Measurements from ENCODE around the gene PLEKHA8.

PLEKHA8 gene

DNA sequence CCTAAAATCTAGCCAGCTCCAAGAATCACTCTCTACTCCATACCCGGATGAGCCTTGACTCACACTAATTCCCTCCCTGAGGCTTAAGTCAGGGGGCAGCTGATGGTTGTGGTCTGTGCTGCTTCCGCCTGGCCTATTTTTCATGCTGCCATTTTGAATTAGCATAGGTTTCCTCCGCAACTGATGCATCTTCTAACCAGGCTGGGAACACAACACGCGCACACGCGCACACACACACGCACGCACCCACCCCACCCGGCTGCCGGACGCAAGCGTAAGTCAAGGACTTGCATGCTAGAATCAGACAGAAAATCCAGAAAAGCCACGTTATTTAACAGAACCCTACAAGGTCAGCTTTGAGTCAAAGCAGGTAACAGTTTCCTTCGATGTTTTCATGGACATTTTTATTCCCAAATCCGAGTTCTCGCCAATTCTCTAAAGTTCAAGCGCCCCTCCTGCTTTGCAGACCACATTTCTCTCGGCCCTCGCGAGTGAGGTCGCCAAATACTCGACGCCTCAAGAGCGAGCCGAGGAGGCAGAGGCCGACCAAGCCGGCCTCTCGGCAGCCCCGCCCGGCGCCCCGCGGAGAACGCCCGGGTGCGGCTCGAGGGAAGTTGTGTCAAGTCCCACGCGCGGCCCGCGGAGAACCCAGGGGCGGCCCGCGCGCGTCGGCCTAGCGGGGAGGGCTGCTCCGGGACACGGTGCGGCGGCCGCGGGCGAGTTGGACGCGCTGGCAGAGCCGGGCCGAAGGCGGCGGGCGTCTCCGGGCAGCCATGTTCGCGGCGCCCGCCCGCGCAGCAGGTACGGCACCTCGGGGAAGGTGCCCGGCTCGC is 39.6 kb upstream of the PLEKHA8 start:
- Histone ChIP-seq H3K79me1 (ENCODE audit: low read length) (peaks cover 20% of the 10 kb centered on the region), H2AFZ (ENCODE audit: insufficient read depth, low read length, poor library complexity) (peak overlapping the region; percentile 82), H4K8ac (ENCODE audit: low read depth, low read length) (peak overlapping the region; percentile 98), H3K9ac (ENCODE audit: low read length) (peak overlapping the region; percentile 93), H4K12ac (ENCODE audit: low read depth, low read length) (peak overlapping the region; percentile 89), H3K23ac (ENCODE audit: low read length) (no peak overlapping the region), H3K4me2 (ENCODE audit: low read length) (peak overlapping the region; percentile 79), H3K4me3 (ENCODE audit: low read depth, low read length) (peak overlapping the region; percentile 96), H3K4ac (ENCODE audit: low read depth, low read length) (peak overlapping the region; percentile 97), H3K79me2 (ENCODE audit: control insufficient read depth, insufficient read depth, low read length, poor library complexity) (peaks cover 13% of the 10 kb centered on the region), H2BK12ac (ENCODE audit: low read length) (peak overlapping the region; percentile 27), H3K14ac (ENCODE audit: low read length) (peak overlapping the region; percentile 99), H3K27ac (ENCODE audit: low read depth, low read length) (peak overlapping the region; percentile 78), H4K91ac (ENCODE audit: low read depth, low read length) (peak overlapping the region; percentile 91), H2BK120ac (ENCODE audit: insufficient read depth, low read length, poor library complexity) (peak overlapping the region; percentile 89), H3K4me1 (ENCODE audit: control insufficient read depth in 1 of 2, insufficient read depth in 2 of 2, low read length in 2 of 2) (peaks cover 3 to 11% of the 10 kb centered on the region in 2 experiments), H3K36me3 (ENCODE audit: control insufficient read depth in 1 of 2, insufficient read depth in 2 of 2, low read length in 2 of 2) (no peaks in the 10 kb centered on the region), H3K27me3 (ENCODE audit: insufficient read depth, low read length) (peaks cover 3% of the 10 kb centered on the region), H3K9me3 (ENCODE audit: insufficient read depth, low read depth, low read length) (no peaks in the 10 kb centered on the region), H2AK5ac (ENCODE audit: low read length) (peak overlapping the region; percentile 84), H3K18ac (ENCODE audit: low read length) (peak overlapping the region; percentile 94), H2BK5ac (ENCODE audit: low read depth, low read length, poor library complexity) (peak overlapping the region; percentile 70)
- WGBS (ENCODE audit: extremely low coverage, insufficient coverage, insufficient read length): no CpG with 5 or more reads among the region's 75 CpGs
- peak in 1 of 2 donors; percentile 31 for DNase-seq

DNA sequence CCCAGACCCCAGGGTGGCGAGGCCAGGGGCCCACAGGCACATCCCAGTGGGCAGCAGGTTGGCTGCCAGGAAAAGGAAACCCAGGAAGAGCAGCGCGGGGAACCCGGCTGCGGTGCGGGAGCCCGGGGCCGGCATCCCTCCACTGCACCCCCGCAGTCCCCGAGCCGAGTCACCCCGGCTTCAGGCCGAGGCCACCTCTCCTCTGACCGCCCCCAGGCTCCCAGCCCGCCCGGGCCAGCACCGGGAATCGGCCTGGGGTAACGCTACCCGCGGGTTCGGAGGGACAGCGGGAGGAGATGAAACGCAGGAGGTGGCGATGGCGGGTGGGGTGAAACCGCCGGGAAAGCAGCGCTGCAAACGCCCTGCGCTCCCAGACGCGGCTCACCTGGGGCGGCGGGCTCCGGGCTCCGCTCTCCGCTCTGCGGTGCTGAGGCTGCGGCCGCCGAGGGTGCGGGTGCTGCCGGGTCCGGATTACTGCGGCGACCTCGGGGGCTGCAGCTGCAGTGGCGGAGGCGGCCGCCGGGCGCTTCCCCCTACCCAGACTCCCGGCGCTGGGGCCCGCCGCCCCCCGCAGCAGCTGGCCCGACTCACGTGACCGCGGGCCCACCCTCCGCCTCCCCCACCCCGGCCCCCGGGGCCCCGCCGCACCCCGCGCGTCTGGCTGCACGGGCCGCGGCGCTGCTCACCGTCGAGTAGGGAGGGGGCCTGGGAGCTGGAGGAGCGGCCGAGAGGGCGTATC is 38.8 kb upstream of the PLEKHA8 start, which contains the start of gene SCRN1:
Gene SCRN1 (minus strand): TSS at position 545 of the 739 bp plus-strand sequence. CDS start 20,734 bp downstream, outside the sequence.
- H3K4ac ChIP-seq (ENCODE audit: low read depth, low read length): peak within 1 kb of the TSS; percentile 97

DNA sequence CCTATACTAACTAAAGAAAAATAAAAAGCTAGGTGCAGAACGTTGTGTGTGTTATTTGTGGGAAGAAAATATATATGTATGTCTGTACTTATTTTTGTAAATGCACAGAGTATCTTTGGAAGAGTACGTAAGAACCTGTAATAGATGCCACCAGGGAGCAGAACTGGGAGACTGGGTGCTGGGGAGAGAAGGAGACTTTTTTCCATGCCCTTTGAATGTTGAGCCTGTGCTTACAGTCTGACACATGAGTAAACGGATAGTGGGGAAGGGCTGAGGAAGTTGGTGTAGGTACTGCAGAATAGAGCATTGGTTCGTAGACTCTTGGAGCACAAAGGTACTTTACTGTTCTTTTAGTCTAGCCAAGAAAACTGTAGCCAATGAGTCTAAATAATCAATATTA is 37.3 kb upstream of the PLEKHA8 start:
- Histone ChIP-seq H3K27ac (ENCODE audit: low read depth, low read length) (no peak overlapping the region), H3K14ac (ENCODE audit: low read length) (no peak overlapping the region), H3K23ac (ENCODE audit: low read length) (no peak overlapping the region), H3K18ac (ENCODE audit: low read length) (no peak overlapping the region), H3K9ac (ENCODE audit: low read length) (no peak overlapping the region), H3K36me3 (ENCODE audit: control insufficient read depth in 1 of 2, insufficient read depth in 2 of 2, low read length in 2 of 2) (no peaks in the 10 kb centered on the region), H4K12ac (ENCODE audit: low read depth, low read length) (no peak overlapping the region), H3K4me1 (ENCODE audit: control insufficient read depth in 1 of 2, insufficient read depth in 2 of 2, low read length in 2 of 2) (peaks cover 3 to 11% of the 10 kb centered on the region in 2 experiments), H3K4me2 (ENCODE audit: low read length) (no peak overlapping the region), H3K79me1 (ENCODE audit: low read length) (peaks cover 20% of the 10 kb centered on the region), H3K27me3 (ENCODE audit: insufficient read depth, low read length) (peaks cover 3% of the 10 kb centered on the region), H2AK5ac (ENCODE audit: low read length) (no peak overlapping the region), H3K9me3 (ENCODE audit: insufficient read depth, low read depth, low read length) (no peaks in the 10 kb centered on the region), H3K4ac (ENCODE audit: low read depth, low read length) (no peak overlapping the region), H3K4me3 (ENCODE audit: low read depth, low read length) (no peak overlapping the region), H3K79me2 (ENCODE audit: control insufficient read depth, insufficient read depth, low read length, poor library complexity) (peaks cover 13% of the 10 kb centered on the region), H4K91ac (ENCODE audit: low read depth, low read length) (no peak overlapping the region), H2AFZ (ENCODE audit: insufficient read depth, low read length, poor library complexity) (no peak overlapping the region), H2BK12ac (ENCODE audit: low read length) (no peak overlapping the region), H2BK5ac (ENCODE audit: low read depth, low read length, poor library complexity) (no peak overlapping the region), H4K8ac (ENCODE audit: low read depth, low read length) (no peak overlapping the region), H2BK120ac (ENCODE audit: insufficient read depth, low read length, poor library complexity) (no peak overlapping the region)
- DNase-seq: no peak
- WGBS (ENCODE audit: extremely low coverage, insufficient coverage, insufficient read length): no CpG with 5 or more reads among the region's 4 CpGs

More for the DNA sequence above, 38.8 kb upstream of the PLEKHA8 start, which contains the start of gene SCRN1:
- WGBS (ENCODE audit: extremely low coverage, insufficient coverage, insufficient read length): no CpG with 5 or more reads among the region's 79 CpGs
- Histone ChIP-seq H3K9ac (ENCODE audit: low read length) (peak within 1 kb of the TSS; percentile 93), H3K4me3 (ENCODE audit: low read depth, low read length) (peak within 1 kb of the TSS; percentile 96), H3K23ac (ENCODE audit: low read length) (no peak within 1 kb of the TSS), H2BK12ac (ENCODE audit: low read length) (peak within 1 kb of the TSS; percentile 50), H3K14ac (ENCODE audit: low read length) (peak within 1 kb of the TSS; percentile 99), H3K36me3 (ENCODE audit: control insufficient read depth in 1 of 2, insufficient read depth in 2 of 2, low read length in 2 of 2) (no peaks in the 10 kb centered on the region), H3K27ac (ENCODE audit: low read depth, low read length) (peak within 1 kb of the TSS; percentile 78), H3K79me1 (ENCODE audit: low read length) (peaks cover 20% of the 10 kb centered on the region), H3K18ac (ENCODE audit: low read length) (peak within 1 kb of the TSS; percentile 94), H4K12ac (ENCODE audit: low read depth, low read length) (peak within 1 kb of the TSS; percentile 89), H2BK120ac (ENCODE audit: insufficient read depth, low read length, poor library complexity) (peak within 1 kb of the TSS; percentile 89), H3K27me3 (ENCODE audit: insufficient read depth, low read length) (peaks cover 3% of the 10 kb centered on the region), H2AFZ (ENCODE audit: insufficient read depth, low read length, poor library complexity) (peak within 1 kb of the TSS; percentile 82), H3K79me2 (ENCODE audit: control insufficient read depth, insufficient read depth, low read length, poor library complexity) (peaks cover 13% of the 10 kb centered on the region), H4K91ac (ENCODE audit: low read depth, low read length) (peak within 1 kb of the TSS; percentile 91), H2BK5ac (ENCODE audit: low read depth, low read length, poor library complexity) (peak within 1 kb of the TSS; percentile 70), H3K4me1 (ENCODE audit: control insufficient read depth in 1 of 2, insufficient read depth in 2 of 2, low read length in 2 of 2) (peaks cover 3 to 11% of the 10 kb centered on the region in 2 experiments), H4K8ac (ENCODE audit: low read depth, low read length) (peak within 1 kb of the TSS; percentile 98), H3K4me2 (ENCODE audit: low read length) (peak within 1 kb of the TSS; percentile 79), H2AK5ac (ENCODE audit: low read length) (peak within 1 kb of the TSS; percentile 84), H3K9me3 (ENCODE audit: insufficient read depth, low read depth, low read length) (no peaks in the 10 kb centered on the region)
- DNase-seq: peak in 1 of 2 donors; percentile 43

DNA sequence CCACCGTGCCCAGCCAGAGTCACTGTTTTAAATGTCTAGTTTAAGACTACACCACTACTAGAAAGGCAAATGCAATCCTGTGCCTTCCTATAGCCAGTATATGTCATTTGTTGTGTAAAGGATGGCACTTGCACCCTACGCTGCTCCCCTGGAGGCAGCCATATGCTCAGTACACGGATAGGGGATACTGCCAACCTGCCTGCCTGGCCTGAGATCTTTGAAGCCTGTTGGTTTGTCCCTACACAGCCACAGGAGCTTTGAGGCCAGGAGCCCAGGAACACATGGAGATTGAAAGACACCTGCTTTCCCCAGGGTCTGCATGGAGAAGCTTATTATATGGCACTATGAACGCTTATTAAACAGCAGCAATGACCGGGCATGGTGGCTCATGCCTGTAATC is 36.3 kb upstream of the PLEKHA8 start:
- Histone ChIP-seq H3K9me3 (ENCODE audit: insufficient read depth, low read depth, low read length) (no peaks in the 10 kb centered on the region), H4K91ac (ENCODE audit: low read depth, low read length) (no peak overlapping the region), H2BK5ac (ENCODE audit: low read depth, low read length, poor library complexity) (no peak overlapping the region), H2BK120ac (ENCODE audit: insufficient read depth, low read length, poor library complexity) (no peak overlapping the region), H3K36me3 (ENCODE audit: control insufficient read depth in 1 of 2, insufficient read depth in 2 of 2, low read length in 2 of 2) (no peaks in the 10 kb centered on the region), H3K27me3 (ENCODE audit: insufficient read depth, low read length) (peaks cover 3% of the 10 kb centered on the region), H3K4me1 (ENCODE audit: control insufficient read depth in 1 of 2, insufficient read depth in 2 of 2, low read length in 2 of 2) (peaks cover 3 to 10% of the 10 kb centered on the region in 2 experiments), H2AK5ac (ENCODE audit: low read length) (no peak overlapping the region), H3K4me2 (ENCODE audit: low read length) (no peak overlapping the region), H4K8ac (ENCODE audit: low read depth, low read length) (no peak overlapping the region), H3K23ac (ENCODE audit: low read length) (no peak overlapping the region), H4K12ac (ENCODE audit: low read depth, low read length) (no peak overlapping the region), H3K14ac (ENCODE audit: low read length) (no peak overlapping the region), H3K9ac (ENCODE audit: low read length) (no peak overlapping the region), H3K27ac (ENCODE audit: low read depth, low read length) (no peak overlapping the region), H3K79me2 (ENCODE audit: control insufficient read depth, insufficient read depth, low read length, poor library complexity) (peaks cover 12% of the 10 kb centered on the region), H3K4ac (ENCODE audit: low read depth, low read length) (no peak overlapping the region), H3K79me1 (ENCODE audit: low read length) (peaks cover 20% of the 10 kb centered on the region), H2AFZ (ENCODE audit: insufficient read depth, low read length, poor library complexity) (no peak overlapping the region), H3K18ac (ENCODE audit: low read length) (no peak overlapping the region), H2BK12ac (ENCODE audit: low read length) (no peak overlapping the region), H3K4me3 (ENCODE audit: low read depth, low read length) (no peak overlapping the region)
- no peak for DNase-seq
- WGBS (ENCODE audit: extremely low coverage, insufficient coverage, insufficient read length): no CpG with 5 or more reads among the region's 5 CpGs
